Vagina (tissue), 2 donors: ENCODE results near the gene CPNE1. TPM values are rescaled to one million over a fixed set of nuclear protein-coding genes. Genes with fewer than 3 reads are reported as not detected.
"Not testable (repeated sequence)": the region's sequence is repeated elsewhere in the genome, so short reads cannot be mapped to it uniquely, and the experiment has no call there.

Source experiments
- DNase-seq, 2 donors: peaks; one replicate each; pipeline ENCODE4 v3.0.0-alpha.2; 2017; ENCODE audit errors: extremely low spot score in 2 of 2
- H3K27ac ChIP-seq: fragments of 200-600 bp; sonication (generic); one replicate; pipeline ENCODE4 v1.5.1; 2019
- H3K27me3 ChIP-seq: fragments of 200-600 bp; sonication (generic); one replicate; pipeline ENCODE4 v1.5.1; 2019
- H3K36me3 ChIP-seq, 2 donors: fragments of 200-600 bp; sonication (generic); one replicate each; pipeline ENCODE4 v1.5.1; 2017 to 2019
- H3K4me1 ChIP-seq: fragments of 200-600 bp; sonication (generic); one replicate; pipeline ENCODE4 v1.5.1; 2019
- H3K4me3 ChIP-seq, 2 donors: fragments of 200-600 bp; sonication (generic); 1 replicate in 1 of 2; 2 replicates in 1 of 2; pipeline ENCODE4 v1.5.1; 2016 to 2019
- H3K9me3 ChIP-seq: fragments of 200-600 bp; sonication (generic); one replicate; pipeline ENCODE4 v1.5.1; 2019
- CTCF ChIP-seq, 3 experiments: fragments of 450-650 bp in 2 of 3; fragments of 200-600 bp in 1 of 3; sonication (generic) in 1 of 3; IDR thresholded peaks; one replicate each; pipeline ENCODE4 v1.5.1; 2017 to 2019; ENCODE audit warnings: antibody characterized with exemption in 3 of 3, mild to moderate bottlenecking in 2 of 3, moderate library complexity in 2 of 3
- POLR2A ChIP-seq, 2 donors: fragments of 450-650 bp; IDR thresholded peaks; one replicate each; pipeline ENCODE4 v1.6.1; 2017; ENCODE audit warnings: antibody characterized with exemption in 2 of 2, mild to moderate bottlenecking in 2 of 2, moderate library complexity in 2 of 2
- POLR2AphosphoS5 ChIP-seq, 2 donors: sonication (generic); formaldehyde crosslinking; IDR thresholded peaks; one replicate each; pipeline ENCODE4 v1.9.0; 2017; ENCODE audit warnings: antibody characterized with exemption in 2 of 2, mild to moderate bottlenecking in 2 of 2, low read depth in 1 of 2; ENCODE audit not compliant: insufficient read depth in 1 of 2
- intact Hi-C: fragments of 100-400 bp; cut with DNase I; formaldehyde crosslinking; loops from one replicate; pipeline ENCODE4 v1.15.1; 2023
- total RNA-seq: library from RNA; depleted of rRNA; stranded (reverse); fragments of >200 nt; gene quantifications from one replicate; pipeline ENCODE4 v1.2.3, GENCODE V29; 2016

Gene CPNE1
- 149 TPM for total RNA-seq

- intact Hi-C loops = loop anchor here (5.0 kb wide), 1 partner anchor 47 kb away; the partner anchor contains the start of gene SPAG4
Observed at GRCh38 chr20:35664466-35665206, at the start of gene CPNE1, which contains the start of gene RBM12. Gene CPNE1, minus strand, starts transcription at chr20:35664900. Its CDS starts 31,977 bp downstream, at chr20:35632923. Gene RBM12, minus strand, starts transcription at chr20:35664900. Its CDS starts 9,578 bp downstream, at chr20:35655322.

GRCh38 chr20:35714127-35714526 is 49.4 kb upstream of the CPNE1 start:
- DNase-seq = no peak
- Histone ChIP-seq H3K9me3 (no peaks in the 10 kb centered on the region), H3K4me3 (no peak overlapping the region), H3K27me3 (no peaks in the 10 kb centered on the region), H3K27ac (no peak overlapping the region), H3K36me3 (peaks cover 5 to 97% of the 10 kb centered on the region in 2 donors), H3K4me1 (peaks cover 38% of the 10 kb centered on the region)
- TF ChIP-seq POLR2AphosphoS5 (IDR thresholded peaks at IDR 0.05; ENCODE audit: insufficient read depth in 1 of 2, low read depth in 1 of 2) (no peak), POLR2A (IDR thresholded peaks at IDR 0.05) (no peak), CTCF (IDR thresholded peaks at IDR 0.05) (no peak)
- intact Hi-C loops = no loop called here

More at GRCh38 chr20:35664466-35665206, at the start of gene CPNE1, which contains the start of gene RBM12:
- TF ChIP-seq CTCF (IDR thresholded peaks at IDR 0.05) (no peak), POLR2A (IDR thresholded peaks at IDR 0.05) (peak in 1 of 2 donors; percentile 95), POLR2AphosphoS5 (IDR thresholded peaks at IDR 0.05; ENCODE audit: insufficient read depth in 1 of 2, low read depth in 1 of 2) (peak; percentile 96 to 100)
- H3K27me3 ChIP-seq = no peaks in the 10 kb centered on the region
- H3K36me3 ChIP-seq = peaks cover 0 to 15% of the 10 kb centered on the region in 2 donors
- H3K9me3 ChIP-seq = no peaks in the 10 kb centered on the region
- H3K27ac ChIP-seq = peak within 1 kb of the TSS; percentile 100
- H3K4me1 ChIP-seq = peaks cover 43% of the 10 kb centered on the region
- H3K4me3 ChIP-seq = peak within 1 kb of the TSS; percentile 89 to 96
- DNase-seq = peak in 1 of 2 donors; percentile 93

- peaks cover 5 to 98% of the 10 kb centered on the region in 2 donors for H3K36me3 ChIP-seq
- H3K27ac ChIP-seq, H3K4me3 ChIP-seq, H3K9me3 ChIP-seq, DNase-seq, H3K27me3 ChIP-seq, intact Hi-C loops: not testable (repeated sequence)
- H3K4me1 ChIP-seq = peaks cover 34% of the 10 kb centered on the region
Observed at GRCh38 chr20:35713120-35713519, 48.4 kb upstream of the CPNE1 start.

- Histone ChIP-seq H3K9me3 (no peaks in the 10 kb centered on the region), H3K4me1 (peaks cover 40% of the 10 kb centered on the region), H3K4me3 (no peak overlapping the region), H3K27me3 (no peaks in the 10 kb centered on the region), H3K27ac (no peak overlapping the region), H3K36me3 (peaks cover 5 to 95% of the 10 kb centered on the region in 2 donors)
- DNase-seq = no peak
- TF ChIP-seq POLR2A (IDR thresholded peaks at IDR 0.05) = no peak
- no peak for TF ChIP-seq CTCF (IDR thresholded peaks at IDR 0.05)
- no peak for TF ChIP-seq POLR2AphosphoS5 (IDR thresholded peaks at IDR 0.05; ENCODE audit: insufficient read depth in 1 of 2, low read depth in 1 of 2)
- intact Hi-C loops = no loop called here
Observed at GRCh38 chr20:35711588-35712209, 47.0 kb upstream of the CPNE1 start.

GRCh38 chr20:35710884-35711587 is 46.3 kb upstream of the CPNE1 start:
- H3K36me3 ChIP-seq = peaks cover 0 to 95% of the 10 kb centered on the region in 2 donors
- H3K9me3 ChIP-seq = no peaks in the 10 kb centered on the region
- no peak for DNase-seq
- H3K27ac ChIP-seq = no peak overlapping the region
- H3K4me3 ChIP-seq = no peak overlapping the region
- peaks cover 40% of the 10 kb centered on the region for H3K4me1 ChIP-seq
- intact Hi-C loops = no loop called here
- no peaks in the 10 kb centered on the region for H3K27me3 ChIP-seq
- no peak for TF ChIP-seq CTCF (IDR thresholded peaks at IDR 0.05)
- TF ChIP-seq POLR2A (IDR thresholded peaks at IDR 0.05) = no peak
- no peak for TF ChIP-seq POLR2AphosphoS5 (IDR thresholded peaks at IDR 0.05; ENCODE audit: insufficient read depth in 1 of 2, low read depth in 1 of 2)
